HUES48 (cell line): Measurements from ENCODE around the gene MYO1H.
A peak's percentile ranks its signal among the peaks of the same experiment; 100 is the strongest.
"Not testable (repeated sequence)": the region's sequence is repeated elsewhere in the genome, so short reads cannot be mapped to it uniquely, and the experiment has no call there.

Experiments used
- H3K27ac ChIP-seq: one replicate; pipeline ENCODE4 v1.7.0; 2013; ENCODE audit warnings: low read depth, low read length, inconsistent platforms
- H3K27me3 ChIP-seq: 2 replicates; pipeline ENCODE4 v1.6.1; 2013; ENCODE audit warnings: mild to moderate bottlenecking, low read length; ENCODE audit not compliant: control insufficient read depth, insufficient read depth
- H3K36me3 ChIP-seq: 2 replicates; pipeline ENCODE4 v1.6.1; 2013; ENCODE audit warnings: low read length; ENCODE audit not compliant: control insufficient read depth, insufficient read depth
- H3K4me1 ChIP-seq: 2 replicates; pipeline ENCODE4 v1.6.1; 2013; ENCODE audit warnings: mild to moderate bottlenecking, low read length; ENCODE audit not compliant: control insufficient read depth, insufficient read depth
- H3K4me3 ChIP-seq: 2 replicates; pipeline ENCODE4 v1.5.1; 2013; ENCODE audit warnings: mild to moderate bottlenecking, low read depth, low read length
- H3K9ac ChIP-seq: 2 replicates; pipeline ENCODE4 v1.6.1; 2013; ENCODE audit warnings: mild to moderate bottlenecking, low read depth, low read length, moderate library complexity
- H3K9me3 ChIP-seq: 2 replicates; pipeline ENCODE4 v1.6.1; 2013; ENCODE audit warnings: low read length; ENCODE audit not compliant: control insufficient read depth, insufficient read depth

The MYO1H gene

DNA sequence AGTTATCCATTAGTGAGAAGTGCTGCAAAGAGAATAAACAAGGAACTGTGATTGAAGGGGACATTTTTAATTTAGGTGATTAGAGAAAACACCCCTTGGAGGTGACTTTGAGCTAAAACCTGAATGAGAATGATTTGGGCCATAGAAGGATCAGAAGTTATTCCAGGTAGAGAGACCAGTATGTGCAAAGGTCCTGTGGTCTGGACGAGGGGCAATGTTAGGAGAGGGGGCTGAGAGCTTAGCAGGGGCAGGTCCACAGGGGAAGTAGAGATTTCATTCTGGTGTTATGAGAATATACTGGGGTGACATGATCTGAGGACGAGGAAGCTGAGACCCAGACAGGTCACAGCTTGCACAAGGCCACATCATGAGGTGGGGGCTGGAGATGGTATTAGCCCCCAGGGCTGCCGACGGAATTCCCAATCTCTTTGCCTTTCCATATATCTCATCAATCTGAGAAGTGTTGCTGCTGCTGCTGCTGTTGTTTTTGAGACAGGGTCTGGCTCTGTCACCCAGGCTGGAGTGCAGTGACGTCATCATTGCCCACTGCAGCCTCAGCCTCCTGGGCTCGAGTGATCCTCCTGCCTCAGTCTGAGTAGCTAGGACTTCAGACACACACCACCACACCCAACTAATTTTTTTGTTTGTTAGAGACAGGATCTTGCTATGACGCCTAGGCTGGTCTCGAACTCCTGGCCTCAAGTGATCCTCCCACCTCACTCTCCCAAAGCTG is 73.8 kb downstream of the MYO1H start:
- Histone ChIP-seq H3K9me3 (no peaks in the 10 kb centered on the region), H3K27ac (no peak overlapping the region), H3K4me1 (no peaks in the 10 kb centered on the region), H3K27me3 (no peaks in the 10 kb centered on the region), H3K36me3 (no peaks in the 10 kb centered on the region), H3K9ac (no peak overlapping the region), H3K4me3 (no peak overlapping the region)

- Histone ChIP-seq H3K4me3 (no peak overlapping the region), H3K4me1 (no peaks in the 10 kb centered on the region), H3K9me3 (no peaks in the 10 kb centered on the region), H3K9ac (no peak overlapping the region), H3K27me3 (no peaks in the 10 kb centered on the region), H3K27ac (no peak overlapping the region), H3K36me3 (no peaks in the 10 kb centered on the region)
Observed at GRCh38 chr12:109422251-109422650, 74.6 kb downstream of the MYO1H start.

- no peak overlapping the region for H3K27ac ChIP-seq
- no peaks in the 10 kb centered on the region for H3K36me3 ChIP-seq
- no peaks in the 10 kb centered on the region for H3K27me3 ChIP-seq
- no peak overlapping the region for H3K9ac ChIP-seq
- H3K9me3 ChIP-seq: no peaks in the 10 kb centered on the region
- no peak overlapping the region for H3K4me3 ChIP-seq
- H3K4me1 ChIP-seq: no peaks in the 10 kb centered on the region
Observed at GRCh38 chr12:109423392-109423791, 75.7 kb downstream of the MYO1H start.

- no peaks in the 10 kb centered on the region for H3K9me3 ChIP-seq
- no peak overlapping the region for H3K4me3 ChIP-seq
- H3K27ac ChIP-seq: no peak overlapping the region
Observed at GRCh38 chr12:109428037-109428629, 80.4 kb downstream of the MYO1H start.

GRCh38 chr12:109428804-109429203 is 81.1 kb downstream of the MYO1H start:
- not testable (repeated sequence) for H3K27ac ChIP-seq, H3K36me3 ChIP-seq, H3K4me1 ChIP-seq, H3K9ac ChIP-seq, H3K9me3 ChIP-seq, H3K4me3 ChIP-seq, H3K27me3 ChIP-seq

More at GRCh38 chr12:109428037-109428629, 80.4 kb downstream of the MYO1H start:
- Histone ChIP-seq H3K9ac (no peak overlapping the region), H3K27me3 (no peaks in the 10 kb centered on the region), H3K4me1 (no peaks in the 10 kb centered on the region), H3K36me3 (no peaks in the 10 kb centered on the region)

- Histone ChIP-seq H3K27me3 (no peaks in the 10 kb centered on the region), H3K36me3 (no peaks in the 10 kb centered on the region), H3K9me3 (no peaks in the 10 kb centered on the region), H3K4me3 (no peak overlapping the region), H3K4me1 (peaks cover 10% of the 10 kb centered on the region), H3K27ac (no peak overlapping the region), H3K9ac (no peak overlapping the region)
Observed at GRCh38 chr12:109430244-109430643, 82.5 kb downstream of the MYO1H start.

DNA sequence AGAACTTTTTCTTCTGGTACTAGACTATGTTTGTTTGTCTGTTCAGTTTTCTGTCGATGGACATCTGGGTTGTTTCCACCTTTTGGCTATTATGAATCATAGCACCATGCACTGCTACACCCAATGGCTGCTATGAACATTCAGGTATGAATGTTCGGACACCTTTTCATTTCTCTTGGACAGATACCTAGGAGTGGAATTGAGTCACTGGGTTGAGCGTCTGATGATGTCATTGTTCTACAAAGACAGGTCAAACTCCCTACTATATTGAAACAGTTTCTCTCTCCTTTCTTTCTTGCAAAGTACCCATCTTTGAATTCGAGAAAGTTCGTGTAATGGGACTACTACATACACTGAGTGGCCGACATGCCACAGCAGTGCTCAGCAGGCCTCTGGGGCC is 84.7 kb downstream of the MYO1H start:
- Histone ChIP-seq H3K36me3 (no peaks in the 10 kb centered on the region), H3K27ac (no peak overlapping the region), H3K4me1 (peaks cover 27% of the 10 kb centered on the region), H3K4me3 (no peak overlapping the region), H3K9ac (no peak overlapping the region), H3K27me3 (no peaks in the 10 kb centered on the region), H3K9me3 (no peaks in the 10 kb centered on the region)

DNA sequence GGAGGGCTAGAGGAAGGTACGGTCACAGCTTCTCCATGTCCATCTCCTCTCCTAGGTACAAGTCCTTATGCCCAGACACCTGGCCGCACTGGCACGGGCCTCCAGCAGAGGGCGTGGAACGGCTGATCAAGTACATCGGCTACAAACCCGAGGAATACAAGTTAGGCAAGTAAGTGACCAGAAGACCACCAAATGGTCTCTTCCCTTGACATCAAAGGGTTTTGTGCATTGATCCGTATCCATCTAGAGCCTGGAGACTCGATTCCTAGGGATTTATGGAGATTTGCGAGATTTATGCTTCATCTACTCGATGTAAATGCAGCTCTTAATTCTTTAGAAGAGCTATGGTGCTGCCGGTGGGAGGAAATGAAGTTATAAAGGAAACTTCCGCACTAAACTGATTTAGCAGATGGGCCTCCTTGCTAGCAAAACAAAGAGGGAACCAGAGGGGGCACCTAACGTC is 85.2 kb downstream of the MYO1H start:
- H3K4me3 ChIP-seq: no peak overlapping the region
- H3K27ac ChIP-seq: no peak overlapping the region
- no peaks in the 10 kb centered on the region for H3K9me3 ChIP-seq
- no peaks in the 10 kb centered on the region for H3K27me3 ChIP-seq
- H3K9ac ChIP-seq: no peak overlapping the region
- peaks cover 27% of the 10 kb centered on the region for H3K4me1 ChIP-seq
- no peaks in the 10 kb centered on the region for H3K36me3 ChIP-seq

GRCh38 chr12:109433618-109434017 is 85.9 kb downstream of the MYO1H start:
- Histone ChIP-seq H3K4me3 (no peak overlapping the region), H3K9me3 (no peaks in the 10 kb centered on the region), H3K27me3 (no peaks in the 10 kb centered on the region), H3K27ac (no peak overlapping the region), H3K4me1 (peaks cover 27% of the 10 kb centered on the region), H3K36me3 (no peaks in the 10 kb centered on the region), H3K9ac (no peak overlapping the region)

DNA sequence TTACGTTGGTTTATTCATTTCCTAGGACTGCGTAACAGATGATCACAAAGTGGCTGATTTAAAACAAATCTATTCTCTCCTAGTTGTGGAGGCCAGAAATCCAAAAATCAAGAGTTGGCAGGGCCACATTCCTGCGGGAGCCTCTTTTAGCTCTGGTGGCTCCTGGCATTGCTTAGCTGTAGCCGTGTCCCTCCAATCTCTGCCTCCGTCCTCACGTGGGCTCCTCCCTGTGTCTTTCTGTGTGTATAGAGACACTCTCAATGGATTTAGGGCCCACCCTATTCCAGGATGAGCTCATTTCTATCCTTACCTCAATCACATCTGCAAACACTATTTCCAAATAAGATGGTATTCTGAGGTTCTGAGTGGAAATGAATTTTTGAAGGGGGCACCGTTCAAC is 86.9 kb downstream of the MYO1H start:
- Histone ChIP-seq H3K27ac (peak overlapping the region; percentile 42), H3K4me1 (peaks cover 27% of the 10 kb centered on the region), H3K36me3 (no peaks in the 10 kb centered on the region), H3K27me3 (no peaks in the 10 kb centered on the region), H3K9me3 (no peaks in the 10 kb centered on the region), H3K4me3 (no peak overlapping the region), H3K9ac (no peak overlapping the region)

GRCh38 chr12:109435428-109436187 is 87.9 kb downstream of the MYO1H start:
- H3K36me3 ChIP-seq: no peaks in the 10 kb centered on the region
- H3K27ac ChIP-seq: peak overlapping the region; percentile 62
- H3K9me3 ChIP-seq: no peaks in the 10 kb centered on the region
- no peak overlapping the region for H3K9ac ChIP-seq
- H3K4me3 ChIP-seq: 0 out of 2 replicates have a peak overlapping the region, but pooled peaks have one; percentile 23
- H3K4me1 ChIP-seq: peaks cover 28% of the 10 kb centered on the region
- no peaks in the 10 kb centered on the region for H3K27me3 ChIP-seq
